Keratinocyte (primary cell): ENCODE results near the gene FRMD3. TPM values are rescaled to one million over a fixed set of nuclear protein-coding genes. Genes with fewer than 3 reads are reported as not detected.

Experiments used
- DNase-seq: peaks from one replicate; pipeline ENCODE4 v3.0.0-alpha.2; 2011; ENCODE audit warnings: low read depth, missing footprints, low spot score
- FAIRE-seq: peaks from 2 replicates; lab custom pipeline; 2011; peaks lifted over from hg19 to GRCh38; lab: Jason Lieb, UNC
- H2AFZ ChIP-seq: 2 replicates; pipeline ENCODE4 v1.6.0; 2012; ENCODE audit warnings: low read length, control low read depth, inconsistent platforms; ENCODE audit not compliant: control insufficient read depth
- H3K27ac ChIP-seq: 2 replicates; pipeline ENCODE4 v1.5.1; 2011; ENCODE audit warnings: low read length; ENCODE audit not compliant: control insufficient read depth, insufficient read depth
- H3K27me3 ChIP-seq: 3 replicates; pipeline ENCODE4 v1.6.0; 2011; ENCODE audit warnings: low read length; ENCODE audit not compliant: control insufficient read depth, insufficient read depth; ENCODE audit errors: extremely low read depth
- H3K36me3 ChIP-seq, 2 experiments: 2 replicates in 1 of 2; 3 replicates in 1 of 2; pipeline ENCODE4 v1.5.1; 2011; ENCODE audit warnings: low read length in 2 of 2, mild to moderate bottlenecking in 1 of 2; ENCODE audit not compliant: control insufficient read depth in 2 of 2, insufficient read depth in 2 of 2; ENCODE audit errors: extremely low read depth in 1 of 2
- H3K4me1 ChIP-seq: 3 replicates; pipeline ENCODE4 v1.5.1; 2011; ENCODE audit warnings: low read length; ENCODE audit not compliant: control insufficient read depth, insufficient read depth; ENCODE audit errors: extremely low read depth
- H3K4me2 ChIP-seq: 3 replicates; pipeline ENCODE4 v1.6.0; 2011; ENCODE audit warnings: low read depth, low read length; ENCODE audit not compliant: control insufficient read depth, insufficient read depth; ENCODE audit errors: extremely low read depth
- H3K4me3 ChIP-seq, 3 experiments: fragments of 200-600 bp in 1 of 3; sonication (generic) in 1 of 3; 2 replicates in 2 of 3; 3 replicates in 1 of 3; pipeline ENCODE4 v1.5.1; 2011 to 2016; ENCODE audit warnings: low read length in 3 of 3, mild to moderate bottlenecking in 3 of 3, control low read depth in 2 of 3, inconsistent platforms in 1 of 3, low read depth in 1 of 3, mixed read lengths in 1 of 3, mixed run types in 1 of 3, moderate library complexity in 1 of 3; ENCODE audit not compliant: control insufficient read depth in 2 of 3, insufficient read depth in 2 of 3; ENCODE audit errors: extremely low read depth in 1 of 3
- H3K79me2 ChIP-seq: 2 replicates; pipeline ENCODE4 v1.6.0; 2012; ENCODE audit warnings: low read length; ENCODE audit not compliant: control insufficient read depth, insufficient read depth
- H3K9ac ChIP-seq: 3 replicates; pipeline ENCODE4 v1.6.0; 2011; ENCODE audit warnings: low read length; ENCODE audit not compliant: control insufficient read depth, insufficient read depth; ENCODE audit errors: extremely low read depth
- H3K9me1 ChIP-seq: 3 replicates; pipeline ENCODE4 v1.6.0; 2011; ENCODE audit warnings: low read length; ENCODE audit not compliant: control insufficient read depth, insufficient read depth; ENCODE audit errors: extremely low read depth
- H3K9me3 ChIP-seq: 2 replicates; pipeline ENCODE4 v1.5.1; 2012; ENCODE audit warnings: low read depth, low read length; ENCODE audit not compliant: control insufficient read depth
- H4K20me1 ChIP-seq: 3 replicates; pipeline ENCODE4 v1.6.0; 2011; ENCODE audit warnings: low read length; ENCODE audit not compliant: control insufficient read depth, insufficient read depth; ENCODE audit errors: extremely low read depth
- CTCF ChIP-seq, 3 experiments: IDR thresholded peaks in 1 of 3; conservative IDR thresholded peaks in 1 of 3; optimal IDR thresholded peaks in 1 of 3; 2 replicates in 2 of 3; 3 replicates in 1 of 3; pipeline versions ENCODE3 to v1.5.1; 2011; ENCODE audit warnings: low read length in 3 of 3, mild to moderate bottlenecking in 3 of 3, moderate library complexity in 2 of 3, control low read depth in 1 of 3, inconsistent platforms in 1 of 3; ENCODE audit not compliant: insufficient read depth in 2 of 3; ENCODE audit errors: extremely low read depth in 1 of 3
- EZH2 ChIP-seq: IDR thresholded peaks from one replicate; pipeline ENCODE4 v1.6.1; 2012; ENCODE audit warnings: inconsistent platforms, mild to moderate bottlenecking, low read length, moderate library complexity
- dilution Hi-C: fragments of 300-500 bp; cut with MboI; formaldehyde crosslinking; loops from one replicate; pipeline ENCODE4 v1.7.0; 2020; ENCODE audit warnings: low sequenced_read_pairs; ENCODE audit not compliant: extremely low pct_ligation_motif_present
- polyA plus RNA-seq, 5 experiments: library from polyadenylated mRNA; depleted of rRNA in 3 of 5; stranded (reverse) in 3 of 5; stranded (forward) in 1 of 5; unstranded in 1 of 5; fragments of >200 nt; gene quantifications; 1 replicate in 1 of 5; 2 replicates in 3 of 5; 3 replicates in 1 of 5; pipeline versions ENCODE4 v1.2.1 to v1.2.3, GENCODE V29; 2011 to 2012; ENCODE audit warnings: missing spikeins in 2 of 5, low read depth in 1 of 5, low replicate concordance in 1 of 5

The FRMD3 gene
- polyA plus RNA-seq, 1 donor (not counting 4 experiments of a cell fraction or from before 2014, with no cell fraction given): 0.21 TPM

DNA sequence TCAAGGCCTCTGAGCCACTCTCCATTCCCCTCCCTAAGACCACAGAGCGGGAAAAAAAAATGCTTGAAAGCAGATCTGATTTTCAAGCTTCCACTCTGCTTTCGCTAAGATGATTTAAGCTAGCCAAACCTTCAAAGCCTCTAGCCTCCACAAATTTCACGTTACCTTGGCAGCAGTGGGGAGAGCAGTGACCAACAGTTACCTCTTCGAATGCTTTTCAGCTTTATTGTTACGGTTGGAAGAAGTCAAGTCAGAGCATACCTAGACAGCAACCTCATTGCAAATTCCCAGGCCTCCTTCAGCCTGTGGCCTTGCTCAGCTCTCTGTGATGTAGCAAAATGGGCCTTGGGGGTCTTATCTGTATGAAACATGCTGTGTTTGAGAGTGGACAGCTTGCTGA, 89.6 kb downstream of the FRMD3 start:
- Histone ChIP-seq H3K79me2 (no peaks in the 10 kb centered on the region), H3K27me3 (no peaks in the 10 kb centered on the region), H3K9ac (no peak overlapping the region), H3K9me3 (no peaks in the 10 kb centered on the region), H3K4me3 (no peak overlapping the region), H2AFZ (no peak overlapping the region), H3K4me2 (no peak overlapping the region), H3K9me1 (no peaks in the 10 kb centered on the region), H4K20me1 (no peaks in the 10 kb centered on the region), H3K36me3 (no peaks in the 10 kb centered on the region), H3K4me1 (no peaks in the 10 kb centered on the region), H3K27ac (no peak overlapping the region)
- TF ChIP-seq EZH2 (no peak), CTCF (optimal IDR thresholded peaks at IDR 0.05 in 1 of 3, IDR thresholded peaks at IDR 0.05 in 1 of 3, conservative IDR thresholded peaks at IDR 0.05 in 1 of 3; ENCODE audit: extremely low read depth in 1 of 3, insufficient read depth in 2 of 3, low read length in 3 of 3) (no peak)
- DNase-seq (no peak), FAIRE-seq (no peak)
- dilution Hi-C loops: no loop called here

- Histone ChIP-seq H3K4me3 (no peak overlapping the region), H3K27me3 (no peaks in the 10 kb centered on the region), H3K9me3 (no peaks in the 10 kb centered on the region), H3K9ac (no peak overlapping the region), H3K27ac (no peak overlapping the region), H3K4me1 (no peaks in the 10 kb centered on the region), H3K9me1 (no peaks in the 10 kb centered on the region), H3K79me2 (no peaks in the 10 kb centered on the region), H2AFZ (no peak overlapping the region), H3K4me2 (no peak overlapping the region), H4K20me1 (no peaks in the 10 kb centered on the region), H3K36me3 (no peaks in the 10 kb centered on the region)
- TF ChIP-seq EZH2: no peak
- no peak for TF ChIP-seq CTCF (optimal IDR thresholded peaks at IDR 0.05 in 1 of 3, IDR thresholded peaks at IDR 0.05 in 1 of 3, conservative IDR thresholded peaks at IDR 0.05 in 1 of 3; ENCODE audit: extremely low read depth in 1 of 3, insufficient read depth in 2 of 3, low read length in 3 of 3)
- DNase-seq (no peak), FAIRE-seq (no peak)
- dilution Hi-C loops: no loop called here
These were observed 90.8 kb downstream of the FRMD3 start for GRCh38 chr9:83447351-83447750.
